LNCaP clone FGC (cell line): ENCODE results near the gene MUL1.
"Not testable (repeated sequence)": the region's sequence is repeated elsewhere in the genome, so short reads cannot be mapped to it uniquely, and the experiment has no call there.

Source experiments
- DNase-seq: peaks from one replicate; pipeline ENCODE4 v3.0.0-alpha.2; 2011; ENCODE audit warnings: low read depth
- H3K4me3 ChIP-seq: 2 replicates; pipeline ENCODE4 v1.5.1; 2011; ENCODE audit warnings: mild to moderate bottlenecking, low read depth, low read length, control low read depth
- CTCF ChIP-seq: IDR thresholded peaks from 2 replicates; pipeline ENCODE4 v1.5.1; 2012; ENCODE audit warnings: mild to moderate bottlenecking; ENCODE audit not compliant: control insufficient read depth, insufficient read depth; ENCODE audit errors: extremely low read depth

MUL1 gene

GRCh38 chr1:20530901-20531300, 22.9 kb upstream of the MUL1 start:
- H3K4me3 ChIP-seq, result no peak overlapping the region
- TF ChIP-seq CTCF, result no peak
- no peak for DNase-seq

- no peak for DNase-seq
- no peak overlapping the region for H3K4me3 ChIP-seq
- no peak for TF ChIP-seq CTCF
Observed at GRCh38 chr1:20530306-20530705, 22.4 kb upstream of the MUL1 start.

- no peak overlapping the region for H3K4me3 ChIP-seq
- TF ChIP-seq CTCF, result no peak
- no peak for DNase-seq
Observed at GRCh38 chr1:20528221-20528620, 20.3 kb upstream of the MUL1 start.

DNA sequence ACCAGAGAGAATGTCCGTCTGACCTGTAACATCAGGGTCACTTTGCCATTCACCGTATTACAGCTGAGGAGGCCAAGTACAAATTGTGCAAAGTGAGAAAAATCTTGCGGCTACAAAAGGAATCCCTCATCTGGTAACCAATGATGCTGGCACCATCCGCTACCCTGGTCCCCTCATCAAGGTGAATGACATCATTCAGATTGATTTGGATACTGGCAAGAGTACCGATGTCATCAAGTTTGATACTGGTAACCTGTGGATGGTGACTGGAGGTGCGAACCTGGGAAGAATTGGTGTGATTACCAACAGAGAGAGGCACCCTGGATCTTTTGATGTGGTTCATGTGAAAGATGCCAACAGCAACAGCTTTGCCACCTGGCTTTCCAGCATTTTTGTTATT, 18.3 kb upstream of the MUL1 start:
- H3K4me3 ChIP-seq, result no peak overlapping the region
- TF ChIP-seq CTCF, result no peak

GRCh38 chr1:20521960-20522861, 14.3 kb upstream of the MUL1 start:
- peak; percentile 85 for TF ChIP-seq CTCF
- no peak overlapping the region for H3K4me3 ChIP-seq
- no peak for DNase-seq

More for the DNA sequence above, 18.3 kb upstream of the MUL1 start:
- DNase-seq, result no peak

DNA sequence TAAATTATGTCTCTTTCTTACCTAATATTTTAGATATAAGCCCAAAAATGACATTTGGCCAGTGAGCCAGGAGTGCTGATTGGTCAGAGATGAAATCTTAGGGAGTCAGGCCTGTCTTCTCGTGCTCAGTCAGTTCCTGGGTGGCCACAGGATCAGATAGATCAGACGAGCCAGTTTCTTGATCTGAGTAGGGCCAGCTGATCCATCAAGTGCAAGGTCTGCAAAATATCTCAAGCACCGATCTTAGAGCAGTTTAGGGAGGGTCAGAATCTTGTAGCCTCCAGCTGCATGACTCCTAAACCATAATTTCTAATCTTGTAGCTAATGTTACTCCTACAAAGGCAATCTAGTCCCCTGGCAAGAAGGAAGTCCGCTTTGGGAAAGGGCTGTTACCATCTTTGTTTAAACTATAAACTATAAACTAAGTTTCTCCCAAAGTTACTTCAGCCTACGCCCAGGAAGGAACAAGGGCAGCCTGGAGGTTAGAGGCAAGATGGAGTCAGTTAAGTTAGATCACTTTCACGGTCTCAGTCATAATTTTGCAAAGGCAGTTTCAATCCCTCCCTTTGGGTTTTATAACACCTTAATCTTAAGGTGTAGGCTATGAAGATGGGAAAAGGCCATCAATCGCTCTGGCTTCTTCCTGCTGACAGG, 11.8 kb upstream of the MUL1 start:
- not testable (repeated sequence) for DNase-seq, H3K4me3 ChIP-seq

- DNase-seq, result no peak
- no peak for TF ChIP-seq CTCF
- no peak overlapping the region for H3K4me3 ChIP-seq
Observed at GRCh38 chr1:20511518-20512428, 3.8 kb upstream of the MUL1 start.
